Activated CD4-positive, alpha-beta T cell treated with anti-CD3 and anti-CD28 coated beads, Interleukin-2, amount 10 ng/mL, durations not matched to agents 7 days and 5 days (primary cell): ENCODE results near the gene TMEM145. TPM values are rescaled to one million over a fixed set of nuclear protein-coding genes. Genes with fewer than 3 reads are reported as not detected.
A peak's percentile ranks its signal among the peaks of the same experiment; 100 is the strongest.

Experiments used
- CTCF ChIA-PET: fragments of 350-600 bp; sonication (Branson Sonifier 250); formaldehyde crosslinking; loops from one replicate; lab custom pipeline; 2021; ENCODE audit warnings: antibody characterized with exemption; lab: Charles Lee
- POLR2A ChIA-PET: fragments of 350-600 bp; sonication (Branson Sonifier 250); formaldehyde crosslinking; loops from one replicate; lab custom pipeline; 2021; ENCODE audit warnings: antibody characterized with exemption; lab: Charles Lee
- DNase-seq: peaks from one replicate; pipeline ENCODE4 v3.0.0-alpha.2; 2020
- H3K27ac Mint-ChIP-seq: one replicate; pipeline ENCODE4 v1.8.0; 2021; ENCODE audit warnings: mild to moderate bottlenecking, moderate library complexity, mixed read lengths
- H3K27me3 Mint-ChIP-seq: one replicate; pipeline ENCODE4 v1.8.0; 2021; ENCODE audit warnings: mixed read lengths
- H3K36me3 Mint-ChIP-seq: one replicate; pipeline ENCODE4 v1.8.0; 2021; ENCODE audit warnings: low read depth, mixed read lengths
- H3K4me1 Mint-ChIP-seq: one replicate; pipeline ENCODE4 v1.8.0; 2021; ENCODE audit warnings: mixed read lengths
- H3K4me3 Mint-ChIP-seq: one replicate; pipeline ENCODE4 v1.8.0; 2021; ENCODE audit warnings: mild to moderate bottlenecking, moderate library complexity, mixed read lengths
- H3K9me3 Mint-ChIP-seq: one replicate; pipeline ENCODE4 v1.8.0; 2021; ENCODE audit warnings: mixed read lengths
- total RNA-seq, 2 experiments: library from RNA; stranded (reverse); gene quantifications; one replicate each; pipeline ENCODE4 v1.2.3, GENCODE V29; 2021

TMEM145 gene
- total RNA-seq, 2 experiments from 2014 or later: not detected

DNA sequence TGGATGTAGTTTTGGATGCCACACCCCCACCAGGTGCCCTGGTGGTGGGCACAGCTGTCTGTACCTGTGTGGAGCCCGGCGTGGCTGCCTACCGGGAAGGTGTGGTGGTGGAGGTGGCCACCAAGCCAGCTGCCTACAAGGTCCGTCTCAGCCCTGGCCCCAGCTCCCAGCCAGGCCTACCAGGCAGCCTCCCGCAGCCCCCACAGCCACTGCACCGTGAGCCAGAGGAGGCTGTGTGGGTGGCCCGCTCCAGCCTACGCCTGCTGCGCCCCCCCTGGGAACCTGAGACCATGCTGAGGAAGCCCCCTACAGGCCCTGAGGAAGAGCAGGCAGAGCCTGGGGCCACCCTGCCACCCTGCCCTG lies 40.6 kb upstream of the TMEM145 start:
- ChIA-PET CTCF (interaction anchor here (0.9 kb wide), 1 partner anchor 24 kb away, joined by 3 read pairs; no protein-coding TSS in a partner anchor), POLR2A (no interaction called here)
- no peak overlapping the region for H3K27ac Mint-ChIP-seq
- DNase-seq: no peak
- no peak overlapping the region for H3K4me3 Mint-ChIP-seq
- H3K27me3 Mint-ChIP-seq: no peaks in the 10 kb centered on the region
- no peaks in the 10 kb centered on the region for H3K9me3 Mint-ChIP-seq
- H3K4me1 Mint-ChIP-seq: peaks cover 57% of the 10 kb centered on the region
- H3K36me3 Mint-ChIP-seq: peaks cover 29% of the 10 kb centered on the region

DNA sequence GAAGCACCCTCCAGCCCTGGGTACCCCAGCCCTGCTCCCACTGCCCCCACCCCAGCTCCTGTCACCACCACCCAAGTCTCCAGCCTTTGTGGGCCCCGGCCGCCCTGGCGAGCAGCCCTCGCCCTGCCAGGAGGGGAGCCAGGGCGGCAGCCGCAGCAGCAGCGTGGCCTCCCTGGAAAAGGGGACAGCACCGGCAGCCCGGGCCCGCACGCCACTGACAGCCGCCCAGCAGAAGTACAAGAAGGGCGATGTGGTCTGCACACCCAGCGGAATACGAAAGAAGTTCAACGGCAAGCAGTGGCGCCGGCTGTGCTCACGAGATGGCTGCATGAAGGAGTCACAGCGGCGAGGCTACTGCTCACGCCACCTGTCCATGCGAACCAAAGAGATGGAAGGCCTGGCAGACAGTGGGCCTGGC lies 40.1 kb upstream of the TMEM145 start:
- H3K9me3 Mint-ChIP-seq: no peaks in the 10 kb centered on the region
- peaks cover 52% of the 10 kb centered on the region for H3K4me1 Mint-ChIP-seq
- H3K27me3 Mint-ChIP-seq: no peaks in the 10 kb centered on the region
- CTCF ChIA-PET: interaction anchor here (0.9 kb wide), 1 partner anchor 24 kb away, joined by 3 read pairs; no protein-coding TSS in a partner anchor
- H3K27ac Mint-ChIP-seq: no peak overlapping the region
- H3K4me3 Mint-ChIP-seq: no peak overlapping the region
- H3K36me3 Mint-ChIP-seq: peaks cover 29% of the 10 kb centered on the region
- POLR2A ChIA-PET: no interaction called here
- DNase-seq: no peak

DNA sequence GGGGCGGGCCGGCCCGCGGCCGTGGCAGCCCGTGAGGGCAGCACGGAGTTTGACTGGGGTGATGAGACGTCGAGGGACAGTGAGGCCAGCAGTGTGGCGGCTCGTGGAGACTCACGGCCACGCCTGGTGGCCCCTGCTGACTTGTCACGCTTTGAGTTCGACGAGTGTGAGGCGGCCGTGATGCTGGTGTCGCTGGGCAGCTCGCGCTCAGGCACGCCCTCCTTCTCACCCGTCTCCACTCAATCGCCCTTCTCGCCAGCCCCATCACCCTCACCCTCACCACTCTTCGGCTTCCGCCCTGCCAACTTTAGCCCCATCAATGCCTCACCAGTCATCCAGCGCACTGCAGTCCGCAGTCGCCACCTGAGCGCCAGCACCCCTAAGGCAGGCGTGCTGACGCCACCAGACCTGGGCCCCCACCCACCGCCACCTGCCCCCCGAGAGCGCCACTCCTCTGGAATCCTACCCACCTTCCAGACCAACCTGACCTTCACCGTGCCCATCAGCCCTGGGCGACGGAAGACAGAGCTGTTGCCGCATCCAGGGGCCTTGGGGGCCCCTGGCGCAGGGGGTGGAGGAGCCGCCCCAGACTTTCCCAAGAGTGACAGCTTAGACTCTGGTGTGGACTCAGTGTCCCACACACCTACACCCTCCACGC lies 39.6 kb upstream of the TMEM145 start:
- Mint-ChIP-seq H3K4me3 (no peak overlapping the region), H3K36me3 (peaks cover 32% of the 10 kb centered on the region), H3K4me1 (peaks cover 56% of the 10 kb centered on the region), H3K27me3 (no peaks in the 10 kb centered on the region), H3K9me3 (no peaks in the 10 kb centered on the region), H3K27ac (no peak overlapping the region)
- DNase-seq: no peak
- CTCF ChIA-PET: interaction anchor here (0.6 kb wide), 1 partner anchor 178 kb away, joined by 3 read pairs; no protein-coding TSS in a partner anchor
- POLR2A ChIA-PET: no interaction called here

DNA sequence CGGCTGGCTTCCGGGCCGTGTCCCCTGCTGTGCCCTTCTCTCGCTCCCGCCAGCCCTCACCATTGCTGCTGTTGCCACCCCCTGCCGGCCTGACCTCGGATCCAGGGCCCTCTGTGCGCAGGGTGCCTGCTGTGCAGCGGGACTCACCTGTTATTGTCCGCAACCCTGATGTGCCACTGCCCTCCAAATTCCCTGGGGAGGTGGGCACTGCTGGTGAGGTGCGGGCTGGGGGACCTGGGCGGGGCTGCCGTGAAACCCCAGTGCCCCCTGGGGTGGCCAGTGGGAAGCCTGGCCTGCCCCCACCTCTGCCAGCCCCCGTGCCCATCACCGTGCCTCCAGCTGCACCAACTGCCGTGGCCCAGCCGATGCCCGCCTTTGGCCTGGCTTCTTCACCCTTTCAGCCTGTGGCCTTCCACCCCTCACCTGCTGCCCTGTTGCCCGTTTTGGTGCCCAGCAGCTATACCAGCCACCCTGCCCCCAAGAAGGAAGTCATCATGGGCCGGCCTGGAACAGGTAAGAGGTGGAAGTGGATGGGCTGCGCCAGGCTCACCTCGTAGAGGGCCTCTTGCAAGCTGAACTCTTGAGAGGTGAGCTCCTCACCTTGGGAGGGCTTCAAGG lies 38.9 kb upstream of the TMEM145 start:
- H3K36me3 Mint-ChIP-seq: peaks cover 32% of the 10 kb centered on the region
- peaks cover 62% of the 10 kb centered on the region for H3K4me1 Mint-ChIP-seq
- H3K27me3 Mint-ChIP-seq: no peaks in the 10 kb centered on the region
- ChIA-PET POLR2A (no interaction called here), CTCF (interaction anchor here (0.6 kb wide), 1 partner anchor 177 kb away, joined by 3 read pairs; no protein-coding TSS in a partner anchor)
- no peak overlapping the region for H3K4me3 Mint-ChIP-seq
- no peak for DNase-seq
- no peaks in the 10 kb centered on the region for H3K9me3 Mint-ChIP-seq
- H3K27ac Mint-ChIP-seq: peak overlapping the region; percentile 19

DNA sequence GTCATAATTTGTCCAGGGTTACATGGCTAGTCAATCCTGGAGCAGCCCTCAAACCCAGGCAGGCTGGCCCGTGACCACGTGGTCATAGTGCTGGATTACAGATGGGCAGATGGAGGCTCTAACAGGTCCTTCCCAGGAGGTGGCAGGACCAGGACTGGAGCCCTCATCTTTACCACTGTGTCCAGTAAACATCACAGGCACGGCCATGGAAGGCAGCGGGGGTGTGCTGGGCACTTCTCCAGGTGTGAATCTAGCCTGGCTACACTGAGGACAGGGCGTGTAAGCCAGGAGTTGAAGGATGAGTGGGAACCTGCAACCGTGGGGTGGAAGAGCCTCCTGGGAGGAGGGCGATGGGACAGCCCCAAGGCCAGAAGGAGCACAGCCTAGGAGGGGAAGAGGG lies 38.0 kb upstream of the TMEM145 start:
- ChIA-PET CTCF (no interaction called here), POLR2A (no interaction called here)
- Mint-ChIP-seq H3K4me1 (peaks cover 61% of the 10 kb centered on the region), H3K9me3 (no peaks in the 10 kb centered on the region), H3K4me3 (no peak overlapping the region), H3K27me3 (no peaks in the 10 kb centered on the region), H3K36me3 (peaks cover 37% of the 10 kb centered on the region), H3K27ac (peak overlapping the region; percentile 72)
- DNase-seq: no peak

DNA sequence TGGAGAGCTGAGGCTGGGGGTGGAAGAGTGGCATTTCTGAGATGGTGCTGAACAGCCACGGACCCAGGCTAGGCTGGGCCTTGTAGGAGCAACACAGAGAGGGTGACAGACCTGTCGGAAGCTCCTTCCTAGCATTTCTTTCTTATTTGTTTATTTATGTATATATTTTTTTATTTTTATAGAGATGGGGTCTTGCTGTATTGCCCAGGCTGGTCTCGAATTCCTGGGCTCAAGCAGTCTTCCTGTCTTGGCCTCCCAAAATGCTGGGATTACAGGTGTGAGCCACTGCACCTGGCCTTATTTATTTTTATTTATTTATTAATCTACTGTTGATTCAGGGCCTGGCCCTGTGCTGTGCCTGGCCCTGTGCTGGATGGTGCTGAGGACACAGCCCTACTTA lies 37.6 kb upstream of the TMEM145 start:
- no peak overlapping the region for H3K4me3 Mint-ChIP-seq
- H3K9me3 Mint-ChIP-seq: no peaks in the 10 kb centered on the region
- peak overlapping the region; percentile 72 for H3K27ac Mint-ChIP-seq
- no peak for DNase-seq
- H3K27me3 Mint-ChIP-seq: no peaks in the 10 kb centered on the region
- ChIA-PET POLR2A (no interaction called here), CTCF (no interaction called here)
- H3K4me1 Mint-ChIP-seq: peaks cover 57% of the 10 kb centered on the region
- peaks cover 34% of the 10 kb centered on the region for H3K36me3 Mint-ChIP-seq

DNA sequence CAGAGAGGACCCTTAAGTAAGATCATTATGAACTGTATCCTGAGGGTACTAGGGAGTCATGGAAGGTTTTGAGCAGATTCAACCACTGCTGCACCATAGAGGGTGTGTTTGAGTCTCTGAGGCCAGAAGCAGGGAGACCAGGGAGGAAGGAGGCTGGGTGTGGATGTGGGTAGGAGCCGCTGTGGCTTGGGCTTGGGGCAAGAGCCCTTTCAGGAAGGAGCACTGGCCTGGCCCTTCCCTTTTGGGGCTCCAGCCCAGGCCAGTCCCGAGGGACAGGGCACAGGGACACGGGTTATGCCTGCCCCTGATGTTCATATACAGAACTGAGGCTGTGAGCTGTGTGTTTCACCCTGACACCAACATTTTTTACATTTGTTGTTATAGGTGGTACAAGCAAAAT lies 36.8 kb upstream of the TMEM145 start:
- Mint-ChIP-seq H3K4me1 (peaks cover 52% of the 10 kb centered on the region), H3K4me3 (no peak overlapping the region), H3K27me3 (no peaks in the 10 kb centered on the region), H3K27ac (peak overlapping the region; percentile 61), H3K9me3 (no peaks in the 10 kb centered on the region), H3K36me3 (peaks cover 33% of the 10 kb centered on the region)
- POLR2A ChIA-PET: interaction anchor here (0.6 kb wide), 1 partner anchor 174 kb away, joined by 12 read pairs; no protein-coding TSS in a partner anchor
- no peak for DNase-seq
- CTCF ChIA-PET: interaction anchor here (0.6 to 5.0 kb wide), 3 partner anchors 9 to 32 kb away, joined by 3 to 36 read pairs (median 3); partner anchors contain the start of gene GSK3A

DNA sequence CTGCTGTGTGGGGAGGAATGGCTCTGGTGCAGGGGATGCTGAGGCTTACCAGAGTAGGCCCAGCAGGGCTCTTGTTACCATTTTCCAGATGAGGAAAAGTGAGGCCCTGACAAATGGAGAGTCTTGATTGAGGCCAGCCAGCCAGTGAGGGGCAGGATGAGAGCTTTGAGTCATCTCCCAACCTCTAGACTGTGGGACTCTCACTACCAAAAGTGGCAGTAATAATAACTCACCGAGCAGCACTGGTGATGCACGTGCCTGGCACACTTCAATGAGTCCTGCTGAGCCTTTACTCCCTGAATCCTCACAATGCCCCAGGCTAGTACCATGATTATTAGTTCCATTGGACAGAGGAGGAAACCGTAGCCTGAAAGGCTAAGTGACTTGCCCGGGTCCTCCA lies 36.3 kb upstream of the TMEM145 start:
- H3K27me3 Mint-ChIP-seq: no peaks in the 10 kb centered on the region
- H3K36me3 Mint-ChIP-seq: peaks cover 29% of the 10 kb centered on the region
- peaks cover 52% of the 10 kb centered on the region for H3K4me1 Mint-ChIP-seq
- H3K4me3 Mint-ChIP-seq: no peak overlapping the region
- peak overlapping the region; percentile 61 for H3K27ac Mint-ChIP-seq
- H3K9me3 Mint-ChIP-seq: no peaks in the 10 kb centered on the region
- POLR2A ChIA-PET: interaction anchor here (0.6 kb wide), 1 partner anchor 174 kb away, joined by 12 read pairs; no protein-coding TSS in a partner anchor
- CTCF ChIA-PET: interaction anchor here (0.6 to 5.0 kb wide), 3 partner anchors 10 to 33 kb away, joined by 3 to 36 read pairs (median 3); partner anchors contain the start of gene GSK3A
- no peak for DNase-seq

DNA sequence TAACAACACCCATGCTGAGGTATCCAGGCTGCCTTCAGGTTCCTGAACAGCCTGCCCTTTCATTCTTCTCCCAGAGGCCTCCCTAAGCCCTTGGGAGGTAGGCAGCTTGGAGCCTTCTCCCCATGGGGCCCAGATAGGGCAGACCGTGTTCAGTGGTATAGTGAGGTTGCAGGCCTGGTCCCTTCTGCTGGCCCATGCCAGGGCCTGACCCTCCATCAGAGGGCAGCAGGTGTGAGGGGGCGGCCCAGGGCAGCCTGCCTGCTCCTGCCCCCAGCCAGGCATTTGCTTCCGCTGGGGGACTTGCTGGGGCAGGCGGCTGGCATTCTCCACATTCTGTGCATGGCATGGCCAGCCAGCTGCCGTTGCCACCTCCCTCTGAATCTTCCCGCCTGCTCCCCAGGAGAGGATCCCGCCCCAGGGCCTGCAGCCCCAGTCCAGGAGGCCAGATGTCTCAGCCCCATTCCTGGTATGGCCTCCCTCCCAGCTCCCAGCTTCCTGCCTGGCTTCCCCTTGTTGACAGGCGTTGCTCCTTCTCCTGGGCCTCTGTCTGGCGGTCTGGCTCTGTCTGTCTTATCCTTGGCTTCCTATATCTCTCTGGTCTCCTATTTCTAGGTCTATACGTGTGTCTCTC lies 35.2 kb upstream of the TMEM145 start:
- Mint-ChIP-seq H3K36me3 (peaks cover 29% of the 10 kb centered on the region), H3K27me3 (no peaks in the 10 kb centered on the region), H3K27ac (peak overlapping the region; percentile 77), H3K4me3 (peak overlapping the region; percentile 86), H3K4me1 (peaks cover 60% of the 10 kb centered on the region), H3K9me3 (no peaks in the 10 kb centered on the region)
- ChIA-PET CTCF (interaction anchor here (1.0 to 5.0 kb wide), 3 partner anchors 34 to 154 kb away, joined by 3 to 36 read pairs (median 9); partner anchors contain the start of gene GSK3A), POLR2A (no interaction called here)
- no peak for DNase-seq

DNA sequence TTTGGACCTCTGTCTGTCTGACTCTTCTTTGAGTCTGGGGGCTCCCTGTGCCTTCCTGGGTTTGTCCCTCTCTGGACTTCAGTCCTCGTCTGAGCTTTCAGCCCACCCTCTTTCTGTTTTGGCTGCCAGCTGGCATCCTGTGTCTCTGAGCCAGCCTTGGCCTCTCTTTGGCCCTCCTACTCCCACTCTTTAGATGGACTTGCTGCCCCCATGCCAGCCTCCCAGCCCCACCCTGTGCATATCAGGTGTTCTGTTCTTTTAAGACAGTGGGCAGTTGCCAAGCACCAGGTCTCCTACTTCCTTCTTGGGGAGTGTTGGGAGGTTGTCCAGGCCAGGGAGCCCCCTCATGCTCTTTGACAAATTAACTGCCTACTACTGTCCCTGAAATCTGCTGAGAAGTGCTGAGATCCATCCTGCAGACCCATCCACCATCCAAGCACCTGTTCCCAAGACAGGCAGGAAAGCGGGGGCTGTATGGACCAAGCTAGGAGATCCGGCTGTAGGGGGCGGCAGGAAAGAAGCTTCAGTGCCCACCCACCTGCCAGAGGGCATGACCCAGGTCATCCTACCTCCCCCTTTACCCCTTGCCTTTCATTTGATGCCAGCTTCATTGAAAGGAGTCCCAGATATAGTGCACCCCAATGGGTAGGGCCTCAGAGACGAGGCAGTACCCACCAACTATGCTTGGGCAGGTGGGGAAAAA lies 34.5 kb upstream of the TMEM145 start:
- H3K36me3 Mint-ChIP-seq: peaks cover 24% of the 10 kb centered on the region
- peaks cover 60% of the 10 kb centered on the region for H3K4me1 Mint-ChIP-seq
- ChIA-PET CTCF (interaction anchor here (1.0 to 5.0 kb wide), 12 partner anchors 8 to 155 kb away, joined by 3 to 36 read pairs (median 8); partner anchors contain the start of genes CIC, GSK3A and POU2F2), POLR2A (no interaction called here)
- DNase-seq: no peak
- peak overlapping the region; percentile 94 for H3K27ac Mint-ChIP-seq
- H3K27me3 Mint-ChIP-seq: no peaks in the 10 kb centered on the region
- no peaks in the 10 kb centered on the region for H3K9me3 Mint-ChIP-seq
- peak overlapping the region; percentile 86 for H3K4me3 Mint-ChIP-seq

DNA sequence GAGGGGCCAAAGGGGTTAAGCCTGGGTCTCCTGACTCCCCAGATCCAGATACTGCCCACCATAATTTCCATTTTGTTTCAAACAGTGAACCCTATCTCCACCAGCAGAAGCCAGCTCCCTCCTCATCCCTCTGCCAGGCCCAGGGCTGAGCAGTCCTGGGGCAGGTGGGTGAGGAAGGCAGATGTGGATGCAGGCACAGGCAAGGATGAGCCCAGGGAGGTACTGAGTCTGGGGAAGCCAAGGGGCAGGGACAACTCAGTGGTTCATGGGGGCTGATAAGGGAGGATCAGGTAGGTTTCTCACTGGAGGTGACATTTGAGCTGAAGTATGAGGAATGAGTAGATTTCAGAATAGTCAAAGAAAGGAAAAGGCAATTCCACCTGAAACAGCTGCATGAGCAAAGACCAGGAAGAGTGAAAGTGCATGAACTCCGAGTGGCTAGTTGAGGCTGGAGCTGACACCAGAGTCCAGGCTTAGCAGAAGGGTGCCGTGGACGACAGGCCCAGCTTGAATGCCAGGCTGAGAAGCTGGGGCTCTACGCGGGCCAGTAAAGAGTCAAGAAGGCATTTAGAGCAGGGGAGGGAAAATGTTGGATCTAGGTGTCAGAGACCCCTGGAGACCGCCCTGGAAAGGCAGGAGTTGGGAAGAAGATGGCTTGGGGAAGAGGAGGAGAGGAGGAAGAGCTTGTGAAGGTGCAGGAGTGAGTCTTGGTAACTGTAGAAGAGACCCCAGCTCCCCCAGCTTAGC lies 33.8 kb upstream of the TMEM145 start:
- DNase-seq: no peak
- Mint-ChIP-seq H3K36me3 (peaks cover 20% of the 10 kb centered on the region), H3K27me3 (no peaks in the 10 kb centered on the region), H3K27ac (peak overlapping the region; percentile 94), H3K9me3 (no peaks in the 10 kb centered on the region), H3K4me1 (peaks cover 60% of the 10 kb centered on the region), H3K4me3 (peak overlapping the region; percentile 86)
- CTCF ChIA-PET: interaction anchor here (0.9 to 5.0 kb wide), 19 partner anchors 9 to 155 kb away, joined by 3 to 36 read pairs (median 6); partner anchors contain the start of genes CIC, ERF, GSK3A and POU2F2
- POLR2A ChIA-PET: interaction anchor here (0.9 kb wide), 1 partner anchor 9 kb away, joined by 3 read pairs; no protein-coding TSS in a partner anchor
